Activated CD8-positive, alpha-beta T cell treated with anti-CD3 and anti-CD28 coated beads for 36 hours (primary cell): Measurements from ENCODE around the gene SLC12A2. TPM values are rescaled to one million over a fixed set of nuclear protein-coding genes. Genes with fewer than 3 reads are reported as not detected.

Experiments used
- ATAC-seq: fragments of 200-7000 bp; cut with Tn5 transposase; one replicate; pipeline ENCODE4 v1.10.0; 2021; ENCODE audit warnings: mild to moderate bottlenecking, moderate library complexity
- CTCF ChIA-PET: fragments of 350-600 bp; sonication (Branson Sonifier 250); formaldehyde crosslinking; loops from one replicate; lab custom pipeline; 2021; ENCODE audit warnings: antibody characterized with exemption; lab: Charles Lee
- POLR2A ChIA-PET: fragments of 350-600 bp; sonication (Branson Sonifier 250); formaldehyde crosslinking; loops from one replicate; lab custom pipeline; 2021; ENCODE audit warnings: antibody characterized with exemption; lab: Charles Lee
- DNase-seq: peaks from one replicate; pipeline ENCODE4 v3.0.0-alpha.2; 2020
- H3K27ac Mint-ChIP-seq: one replicate; pipeline ENCODE4 v1.8.0; 2021; ENCODE audit warnings: mild to moderate bottlenecking, mixed read lengths
- H3K27me3 Mint-ChIP-seq: one replicate; pipeline ENCODE4 v1.8.0; 2021; ENCODE audit warnings: mixed read lengths
- H3K36me3 Mint-ChIP-seq: one replicate; pipeline ENCODE4 v1.8.0; 2021; ENCODE audit warnings: low read depth, mixed read lengths
- H3K4me1 Mint-ChIP-seq: one replicate; pipeline ENCODE4 v1.8.0; 2021; ENCODE audit warnings: low read depth, mixed read lengths
- H3K4me3 Mint-ChIP-seq: one replicate; pipeline ENCODE4 v1.8.0; 2021; ENCODE audit warnings: mild to moderate bottlenecking, moderate library complexity, mixed read lengths
- H3K9me3 Mint-ChIP-seq: one replicate; pipeline ENCODE4 v1.8.0; 2021; ENCODE audit warnings: mixed read lengths
- CTCF ChIP-seq: fragments of 200-600 bp; IDR thresholded peaks from one replicate; pipeline ENCODE4 v1.8.0; 2022; ENCODE audit warnings: antibody characterized with exemption, mild to moderate bottlenecking
- intact Hi-C: fragments of 100-400 bp; cut with micrococcal nuclease; formaldehyde crosslinking; loops from one replicate; pipeline ENCODE4 v1.10.0; 2022
- total RNA-seq, 2 experiments: library from RNA; stranded (reverse); gene quantifications; one replicate each; pipeline ENCODE4 v1.2.3, GENCODE V29; 2021

SLC12A2 gene
- total RNA-seq, 2 experiments from 2014 or later: 11.9 to 12.4 TPM

GRCh38 chr5:128199611-128200010 lies 116.0 kb downstream of the SLC12A2 start:
- Mint-ChIP-seq H3K36me3 (peaks cover 5% of the 10 kb centered on the region), H3K4me3 (no peak overlapping the region), H3K27ac (no peak overlapping the region), H3K9me3 (no peaks in the 10 kb centered on the region), H3K4me1 (peaks cover 35% of the 10 kb centered on the region), H3K27me3 (peaks cover 1% of the 10 kb centered on the region)
- intact Hi-C loops: loop anchor here (2.0 to 5.0 kb wide), 3 partner anchors 112 to 635 kb away; no protein-coding TSS in a partner anchor
- ChIA-PET POLR2A (no interaction called here), CTCF (interaction anchor here (1.0 to 2.3 kb wide), 5 partner anchors 9 to 636 kb away, joined by 3 to 6 read pairs (median 4); no protein-coding TSS in a partner anchor)
- no peak for TF ChIP-seq CTCF
- no peak for ATAC-seq
- no peak for DNase-seq

DNA sequence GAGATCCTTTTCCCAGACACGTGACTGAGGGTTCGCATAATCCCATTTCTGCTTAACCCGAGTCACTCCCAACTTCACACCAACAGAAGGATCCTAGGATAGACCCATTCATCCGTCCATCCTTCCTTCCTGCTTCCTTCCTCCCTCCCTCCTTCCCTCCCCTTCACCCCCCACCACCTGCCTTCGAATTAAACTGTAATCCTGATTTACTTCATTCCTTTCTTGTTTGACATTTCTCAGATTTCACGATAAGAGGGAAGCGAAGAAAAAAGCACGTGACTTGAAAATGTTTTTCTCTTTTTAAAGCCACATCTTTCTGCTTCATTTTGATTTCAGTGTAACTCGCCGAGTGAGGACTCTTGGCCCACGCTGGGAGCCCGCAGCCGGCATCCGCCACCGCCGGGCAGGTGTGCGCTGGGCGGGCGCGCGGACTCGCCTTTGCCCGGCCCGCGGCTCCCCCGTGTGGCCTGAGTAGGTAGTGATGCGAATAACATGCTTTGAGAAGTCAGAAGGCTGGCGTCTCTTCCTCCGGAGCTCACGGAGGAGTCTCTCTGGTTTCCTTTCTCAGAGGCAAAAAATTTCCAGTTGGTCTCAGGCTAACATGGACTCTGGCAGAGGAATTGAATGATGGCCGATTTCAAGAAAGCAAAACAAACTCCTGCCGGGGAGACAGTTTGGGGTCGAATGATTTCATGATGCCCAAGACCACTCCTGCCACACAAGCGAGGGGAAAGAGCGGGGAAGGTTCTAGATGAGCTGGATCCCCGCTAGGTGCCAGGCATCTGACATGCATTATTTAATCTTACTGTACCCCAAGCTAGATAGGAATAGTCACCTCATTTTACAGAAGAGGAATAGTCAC lies 117.7 kb downstream of the SLC12A2 start:
- TF ChIP-seq CTCF: peak; percentile 89
- DNase-seq: peak; percentile 90
- Mint-ChIP-seq H3K9me3 (no peaks in the 10 kb centered on the region), H3K4me3 (no peak overlapping the region), H3K27me3 (peaks cover 3% of the 10 kb centered on the region), H3K4me1 (peaks cover 34% of the 10 kb centered on the region), H3K27ac (no peak overlapping the region), H3K36me3 (peaks cover 5% of the 10 kb centered on the region)
- peak; percentile 95 for ATAC-seq
- ChIA-PET CTCF (interaction anchor here (0.6 to 1.6 kb wide), 25 partner anchors 10 to 639 kb away, joined by 3 to 11 read pairs (median 4); no protein-coding TSS in a partner anchor), POLR2A (no interaction called here)
- intact Hi-C loops: loop anchor here (2.0 to 5.0 kb wide), 3 partner anchors 114 to 636 kb away; no protein-coding TSS in a partner anchor

- ATAC-seq (no peak), DNase-seq (no peak)
- peaks cover 3% of the 10 kb centered on the region for H3K27me3 Mint-ChIP-seq
- POLR2A ChIA-PET: no interaction called here
- peaks cover 24% of the 10 kb centered on the region for H3K4me1 Mint-ChIP-seq
- intact Hi-C loops: loop anchor here (5.0 kb wide), 2 partner anchors 115 to 325 kb away; no protein-coding TSS in a partner anchor
- H3K27ac Mint-ChIP-seq: no peak overlapping the region
- CTCF ChIA-PET: interaction anchor here (0.9 to 1.6 kb wide), 9 partner anchors 11 to 640 kb away, joined by 3 to 11 read pairs (median 4); no protein-coding TSS in a partner anchor
- no peak overlapping the region for H3K4me3 Mint-ChIP-seq
- no peak for TF ChIP-seq CTCF
- H3K36me3 Mint-ChIP-seq: peaks cover 1% of the 10 kb centered on the region
- H3K9me3 Mint-ChIP-seq: no peaks in the 10 kb centered on the region
Observed at GRCh38 chr5:128202320-128202719, 118.8 kb downstream of the SLC12A2 start.

DNA sequence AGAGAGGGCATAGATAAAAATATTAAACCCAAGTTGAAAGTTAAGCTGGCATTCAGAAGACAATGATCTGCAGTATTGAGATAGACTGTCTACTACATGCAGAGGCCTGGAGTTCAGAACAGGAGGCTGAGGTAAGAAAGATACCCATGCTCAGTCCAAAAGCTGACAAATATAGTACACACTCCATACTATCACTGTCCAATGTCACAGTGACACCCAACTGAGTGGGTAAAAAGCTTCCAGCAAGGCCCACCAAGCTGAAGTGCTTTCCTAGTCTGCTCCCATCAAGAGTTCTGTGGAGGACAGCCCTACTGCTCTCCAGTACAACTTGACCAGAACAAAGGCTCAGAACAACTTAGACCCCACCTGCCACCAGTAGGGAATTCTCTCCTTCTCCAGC lies 124.9 kb downstream of the SLC12A2 start:
- H3K27ac Mint-ChIP-seq: no peak overlapping the region
- no peak for TF ChIP-seq CTCF
- H3K27me3 Mint-ChIP-seq: peaks cover 3% of the 10 kb centered on the region
- ATAC-seq: no peak
- no peaks in the 10 kb centered on the region for H3K9me3 Mint-ChIP-seq
- no peak for DNase-seq
- intact Hi-C loops: no loop called here
- no peaks in the 10 kb centered on the region for H3K36me3 Mint-ChIP-seq
- POLR2A ChIA-PET: no interaction called here
- H3K4me1 Mint-ChIP-seq: no peaks in the 10 kb centered on the region
- CTCF ChIA-PET: interaction anchor here (1.1 kb wide), 1 partner anchor 8 kb away, joined by 4 read pairs; no protein-coding TSS in a partner anchor
- no peak overlapping the region for H3K4me3 Mint-ChIP-seq
